HEK293 (cell line): ENCODE data around the gene PIK3CD.

Experiments
- BCL11B ChIP-seq: fragments of 450-650 bp; formaldehyde crosslinking; IDR thresholded peaks from 2 replicates; pipeline ENCODE4 v1.5.1; 2016; ENCODE audit warnings: low read depth, missing biosample characterization, missing genetic modification characterization
- KLF7 ChIP-seq: fragments of 450-650 bp; formaldehyde crosslinking; IDR thresholded peaks from 2 replicates; pipeline ENCODE4 v1.5.1; 2016; ENCODE audit warnings: missing biosample characterization, missing genetic modification characterization, borderline replicate concordance
- MEIS1 ChIP-seq: sonication (generic); formaldehyde crosslinking; IDR thresholded peaks from 2 replicates; pipeline ENCODE4 v1.8.1; 2022; ENCODE audit warnings: missing genetic modification reagents, mild to moderate bottlenecking, borderline replicate concordance
- RBAK ChIP-seq: fragments of 450-650 bp; formaldehyde crosslinking; IDR thresholded peaks from 2 replicates; pipeline ENCODE4 v1.5.1; 2016; ENCODE audit warnings: missing biosample characterization, missing genetic modification characterization
- ZFHX2 ChIP-seq: fragments of 450-650 bp; formaldehyde crosslinking; conservative IDR thresholded peaks from 2 replicates; pipeline ENCODE4 v1.5.1; 2016; ENCODE audit warnings: missing biosample characterization, missing genetic modification characterization
- ZNF140 ChIP-seq: fragments of 450-650 bp; formaldehyde crosslinking; IDR thresholded peaks from 2 replicates; pipeline ENCODE4 v1.5.1; 2016; ENCODE audit warnings: missing biosample characterization, missing genetic modification characterization
- ZNF174 ChIP-seq: fragments of 450-650 bp; formaldehyde crosslinking; IDR thresholded peaks from 2 replicates; pipeline ENCODE4 v1.5.0; 2017; ENCODE audit warnings: missing biosample characterization, mild to moderate bottlenecking, missing genetic modification characterization
- ZNF214 ChIP-seq: fragments of 450-650 bp; formaldehyde crosslinking; IDR thresholded peaks from 2 replicates; pipeline ENCODE4 v1.5.1; 2017; ENCODE audit warnings: missing biosample characterization, mild to moderate bottlenecking, missing genetic modification characterization, borderline replicate concordance
- ZNF223 ChIP-seq: fragments of 450-650 bp; formaldehyde crosslinking; IDR thresholded peaks from 2 replicates; pipeline ENCODE4 v1.5.1; 2016; ENCODE audit warnings: missing biosample characterization, missing genetic modification characterization
- ZNF266 ChIP-seq: fragments of 450-650 bp; formaldehyde crosslinking; IDR thresholded peaks from 2 replicates; pipeline ENCODE4 v1.5.1; 2016; ENCODE audit warnings: missing biosample characterization, missing genetic modification characterization, low read depth
- ZNF416 ChIP-seq: fragments of 450-650 bp; formaldehyde crosslinking; IDR thresholded peaks from 2 replicates; pipeline ENCODE4 v1.5.1; 2016; ENCODE audit warnings: missing biosample characterization, missing genetic modification characterization
- ZNF426 ChIP-seq: fragments of 450-650 bp; formaldehyde crosslinking; IDR thresholded peaks from 2 replicates; pipeline ENCODE4 v1.5.1; 2017; ENCODE audit warnings: missing biosample characterization, missing genetic modification characterization, mild to moderate bottlenecking, inconsistent platforms, moderate library complexity
- ZNF530 ChIP-seq: fragments of 450-650 bp; formaldehyde crosslinking; IDR thresholded peaks from 2 replicates; pipeline ENCODE4 v1.5.1; 2016; ENCODE audit warnings: low read depth, missing biosample characterization, missing genetic modification characterization
- ZNF548 ChIP-seq: fragments of 450-650 bp; formaldehyde crosslinking; IDR thresholded peaks from 2 replicates; pipeline ENCODE4 v1.5.1; 2016; ENCODE audit warnings: missing biosample characterization, missing genetic modification characterization
- ZNF560 ChIP-seq: fragments of 450-650 bp; formaldehyde crosslinking; IDR thresholded peaks from 2 replicates; pipeline ENCODE4 v1.5.1; 2017; ENCODE audit warnings: missing biosample characterization, missing genetic modification characterization, borderline replicate concordance
- ZNF610 ChIP-seq: fragments of 450-650 bp; formaldehyde crosslinking; IDR thresholded peaks from 2 replicates; pipeline ENCODE4 v1.5.1; 2016; ENCODE audit warnings: missing biosample characterization, missing genetic modification characterization, borderline replicate concordance
- ZNF76 ChIP-seq: fragments of 450-650 bp; formaldehyde crosslinking; IDR thresholded peaks from 2 replicates; pipeline ENCODE4; 2016; ENCODE audit warnings: low read depth, missing biosample characterization, missing genetic modification characterization, borderline replicate concordance
- ZXDB ChIP-seq: fragments of 450-650 bp; formaldehyde crosslinking; IDR thresholded peaks from 2 replicates; pipeline ENCODE4 v1.5.1; 2016; ENCODE audit warnings: missing biosample characterization, missing genetic modification characterization
- TF ChIP-seq, protein P1 (sequence below): fragments of 450-650 bp; formaldehyde crosslinking; IDR thresholded peaks from 2 replicates; pipeline ENCODE4 v1.5.1; 2016; ENCODE audit warnings: missing biosample characterization, missing genetic modification characterization, low read depth
- TF ChIP-seq, protein P2 (sequence below): fragments of 450-650 bp; formaldehyde crosslinking; IDR thresholded peaks from 2 replicates; pipeline ENCODE4 v1.5.1; 2016; ENCODE audit warnings: missing biosample characterization, missing genetic modification characterization
- TF ChIP-seq, protein P3 (sequence below): fragments of 450-650 bp; formaldehyde crosslinking; IDR thresholded peaks from 2 replicates; pipeline ENCODE4 v1.5.0; 2017; ENCODE audit warnings: missing biosample characterization, missing genetic modification characterization, borderline replicate concordance
- TF ChIP-seq, protein P4 (sequence below): fragments of 450-650 bp; formaldehyde crosslinking; optimal IDR thresholded peaks from 2 replicates; pipeline ENCODE3; 2016; ENCODE audit warnings: missing biosample characterization, mild to moderate bottlenecking, missing genetic modification characterization
- TF ChIP-seq, protein P5 (sequence below): fragments of 450-650 bp; formaldehyde crosslinking; IDR thresholded peaks from 2 replicates; pipeline ENCODE4 v1.5.1; 2016; ENCODE audit warnings: missing biosample characterization, missing genetic modification characterization
- TF ChIP-seq, protein P6 (sequence below): fragments of 450-650 bp; formaldehyde crosslinking; IDR thresholded peaks from 2 replicates; pipeline ENCODE4 v1.5.1; 2016; ENCODE audit warnings: missing biosample characterization, missing genetic modification characterization
- TF ChIP-seq, protein P7 (sequence below): fragments of 450-650 bp; IDR thresholded peaks from 2 replicates; pipeline ENCODE4 v1.5.1; 2018; ENCODE audit warnings: missing biosample characterization, mild to moderate bottlenecking, missing genetic modification characterization

PIK3CD gene

DNA sequence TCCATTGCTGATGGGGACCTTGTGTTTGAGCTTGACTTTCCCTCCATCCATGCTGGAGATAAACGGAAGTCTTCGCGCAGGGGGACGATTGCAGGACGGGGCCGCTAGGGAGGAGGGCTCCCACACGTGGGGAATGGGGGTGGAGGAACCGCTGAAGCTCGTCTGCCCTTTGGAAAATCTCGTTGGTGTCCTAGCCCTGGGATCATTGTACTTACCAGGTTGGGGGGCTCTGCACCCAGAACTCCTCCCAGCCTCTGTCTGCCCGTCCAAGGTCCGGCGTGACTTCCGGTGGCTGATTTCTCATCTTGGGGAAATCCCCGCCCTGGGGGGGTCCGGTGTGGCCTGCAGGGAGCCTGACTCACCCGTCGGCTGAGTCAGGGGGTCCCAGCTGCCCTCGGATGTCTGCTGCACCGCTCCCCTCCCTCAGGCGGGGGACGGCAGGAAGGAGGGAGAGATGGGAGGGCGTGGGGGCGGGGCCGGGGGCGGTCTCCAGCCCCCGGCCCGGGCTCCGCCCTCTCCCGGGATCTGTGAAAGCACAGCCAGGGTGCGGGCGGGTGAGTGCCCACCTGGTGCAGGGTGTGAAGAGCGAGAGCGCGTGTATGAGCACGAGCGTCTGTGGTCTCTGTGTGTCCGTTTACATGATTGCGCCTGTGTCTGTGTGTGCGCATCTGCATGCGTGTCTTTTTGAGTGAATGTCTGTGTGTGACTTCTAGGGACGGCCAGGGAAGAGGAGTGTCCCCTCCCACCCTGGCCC is 35.8 kb downstream of the PIK3CD start (continued):
- TF ChIP-seq, protein P1, sequence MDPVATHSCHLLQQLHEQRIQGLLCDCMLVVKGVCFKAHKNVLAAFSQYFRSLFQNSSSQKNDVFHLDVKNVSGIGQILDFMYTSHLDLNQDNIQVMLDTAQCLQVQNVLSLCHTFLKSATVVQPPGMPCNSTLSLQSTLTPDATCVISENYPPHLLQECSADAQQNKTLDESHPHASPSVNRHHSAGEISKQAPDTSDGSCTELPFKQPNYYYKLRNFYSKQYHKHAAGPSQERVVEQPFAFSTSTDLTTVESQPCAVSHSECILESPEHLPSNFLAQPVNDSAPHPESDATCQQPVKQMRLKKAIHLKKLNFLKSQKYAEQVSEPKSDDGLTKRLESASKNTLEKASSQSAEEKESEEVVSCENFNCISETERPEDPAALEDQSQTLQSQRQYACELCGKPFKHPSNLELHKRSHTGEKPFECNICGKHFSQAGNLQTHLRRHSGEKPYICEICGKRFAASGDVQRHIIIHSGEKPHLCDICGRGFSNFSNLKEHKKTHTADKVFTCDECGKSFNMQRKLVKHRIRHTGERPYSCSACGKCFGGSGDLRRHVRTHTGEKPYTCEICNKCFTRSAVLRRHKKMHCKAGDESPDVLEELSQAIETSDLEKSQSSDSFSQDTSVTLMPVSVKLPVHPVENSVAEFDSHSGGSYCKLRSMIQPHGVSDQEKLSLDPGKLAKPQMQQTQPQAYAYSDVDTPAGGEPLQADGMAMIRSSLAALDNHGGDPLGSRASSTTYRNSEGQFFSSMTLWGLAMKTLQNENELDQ (tag by site-specific recombination), result no peak
- TF ChIP-seq, protein P2, sequence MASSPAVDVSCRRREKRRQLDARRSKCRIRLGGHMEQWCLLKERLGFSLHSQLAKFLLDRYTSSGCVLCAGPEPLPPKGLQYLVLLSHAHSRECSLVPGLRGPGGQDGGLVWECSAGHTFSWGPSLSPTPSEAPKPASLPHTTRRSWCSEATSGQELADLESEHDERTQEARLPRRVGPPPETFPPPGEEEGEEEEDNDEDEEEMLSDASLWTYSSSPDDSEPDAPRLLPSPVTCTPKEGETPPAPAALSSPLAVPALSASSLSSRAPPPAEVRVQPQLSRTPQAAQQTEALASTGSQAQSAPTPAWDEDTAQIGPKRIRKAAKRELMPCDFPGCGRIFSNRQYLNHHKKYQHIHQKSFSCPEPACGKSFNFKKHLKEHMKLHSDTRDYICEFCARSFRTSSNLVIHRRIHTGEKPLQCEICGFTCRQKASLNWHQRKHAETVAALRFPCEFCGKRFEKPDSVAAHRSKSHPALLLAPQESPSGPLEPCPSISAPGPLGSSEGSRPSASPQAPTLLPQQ (tag by site-specific recombination), result no peak
- TF ChIP-seq, protein P3, sequence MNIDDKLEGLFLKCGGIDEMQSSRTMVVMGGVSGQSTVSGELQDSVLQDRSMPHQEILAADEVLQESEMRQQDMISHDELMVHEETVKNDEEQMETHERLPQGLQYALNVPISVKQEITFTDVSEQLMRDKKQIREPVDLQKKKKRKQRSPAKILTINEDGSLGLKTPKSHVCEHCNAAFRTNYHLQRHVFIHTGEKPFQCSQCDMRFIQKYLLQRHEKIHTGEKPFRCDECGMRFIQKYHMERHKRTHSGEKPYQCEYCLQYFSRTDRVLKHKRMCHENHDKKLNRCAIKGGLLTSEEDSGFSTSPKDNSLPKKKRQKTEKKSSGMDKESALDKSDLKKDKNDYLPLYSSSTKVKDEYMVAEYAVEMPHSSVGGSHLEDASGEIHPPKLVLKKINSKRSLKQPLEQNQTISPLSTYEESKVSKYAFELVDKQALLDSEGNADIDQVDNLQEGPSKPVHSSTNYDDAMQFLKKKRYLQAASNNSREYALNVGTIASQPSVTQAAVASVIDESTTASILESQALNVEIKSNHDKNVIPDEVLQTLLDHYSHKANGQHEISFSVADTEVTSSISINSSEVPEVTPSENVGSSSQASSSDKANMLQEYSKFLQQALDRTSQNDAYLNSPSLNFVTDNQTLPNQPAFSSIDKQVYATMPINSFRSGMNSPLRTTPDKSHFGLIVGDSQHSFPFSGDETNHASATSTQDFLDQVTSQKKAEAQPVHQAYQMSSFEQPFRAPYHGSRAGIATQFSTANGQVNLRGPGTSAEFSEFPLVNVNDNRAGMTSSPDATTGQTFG (tag by site-specific recombination), result no peak
- TF ChIP-seq ZNF140 (no peak), ZNF416 (tag by site-specific recombination) (no peak), MEIS1 (CRISPR knock-in tag) (no peak), ZNF174 (tag by site-specific recombination) (no peak), ZNF223 (tag by site-specific recombination) (no peak), ZNF214 (tag by site-specific recombination) (no peak), KLF7 (tag by site-specific recombination) (no peak; the same call in 1 of the 2 replicates), ZNF548 (tag by site-specific recombination) (no peak), ZNF530 (no peak), ZNF426 (tag by site-specific recombination) (no peak), BCL11B (tag by site-specific recombination) (no peak), ZNF76 (tag by site-specific recombination) (peak; percentile 86), ZNF266 (peak; percentile 98; the same call in 1 of the 2 replicates), ZNF610 (no peak; the same call in 1 of the 2 replicates), ZXDB (tag by site-specific recombination) (peak; percentile 62), RBAK (tag by site-specific recombination) (no peak), ZFHX2 (peak; percentile 77), ZNF560 (tag by site-specific recombination) (no peak)
- TF ChIP-seq, protein P4, sequence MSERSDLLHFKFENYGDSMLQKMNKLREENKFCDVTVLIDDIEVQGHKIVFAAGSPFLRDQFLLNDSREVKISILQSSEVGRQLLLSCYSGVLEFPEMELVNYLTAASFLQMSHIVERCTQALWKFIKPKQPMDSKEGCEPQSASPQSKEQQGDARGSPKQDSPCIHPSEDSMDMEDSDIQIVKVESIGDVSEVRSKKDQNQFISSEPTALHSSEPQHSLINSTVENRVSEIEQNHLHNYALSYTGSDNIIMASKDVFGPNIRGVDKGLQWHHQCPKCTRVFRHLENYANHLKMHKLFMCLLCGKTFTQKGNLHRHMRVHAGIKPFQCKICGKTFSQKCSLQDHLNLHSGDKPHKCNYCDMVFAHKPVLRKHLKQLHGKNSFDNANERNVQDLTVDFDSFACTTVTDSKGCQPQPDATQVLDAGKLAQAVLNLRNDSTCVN (tag by site-specific recombination), result peak; percentile 78
- TF ChIP-seq, protein P5, sequence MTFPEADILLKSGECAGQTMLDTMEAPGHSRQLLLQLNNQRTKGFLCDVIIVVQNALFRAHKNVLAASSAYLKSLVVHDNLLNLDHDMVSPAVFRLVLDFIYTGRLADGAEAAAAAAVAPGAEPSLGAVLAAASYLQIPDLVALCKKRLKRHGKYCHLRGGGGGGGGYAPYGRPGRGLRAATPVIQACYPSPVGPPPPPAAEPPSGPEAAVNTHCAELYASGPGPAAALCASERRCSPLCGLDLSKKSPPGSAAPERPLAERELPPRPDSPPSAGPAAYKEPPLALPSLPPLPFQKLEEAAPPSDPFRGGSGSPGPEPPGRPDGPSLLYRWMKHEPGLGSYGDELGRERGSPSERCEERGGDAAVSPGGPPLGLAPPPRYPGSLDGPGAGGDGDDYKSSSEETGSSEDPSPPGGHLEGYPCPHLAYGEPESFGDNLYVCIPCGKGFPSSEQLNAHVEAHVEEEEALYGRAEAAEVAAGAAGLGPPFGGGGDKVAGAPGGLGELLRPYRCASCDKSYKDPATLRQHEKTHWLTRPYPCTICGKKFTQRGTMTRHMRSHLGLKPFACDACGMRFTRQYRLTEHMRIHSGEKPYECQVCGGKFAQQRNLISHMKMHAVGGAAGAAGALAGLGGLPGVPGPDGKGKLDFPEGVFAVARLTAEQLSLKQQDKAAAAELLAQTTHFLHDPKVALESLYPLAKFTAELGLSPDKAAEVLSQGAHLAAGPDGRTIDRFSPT (tag by site-specific recombination), result peak; percentile 61
- TF ChIP-seq, protein P6, sequence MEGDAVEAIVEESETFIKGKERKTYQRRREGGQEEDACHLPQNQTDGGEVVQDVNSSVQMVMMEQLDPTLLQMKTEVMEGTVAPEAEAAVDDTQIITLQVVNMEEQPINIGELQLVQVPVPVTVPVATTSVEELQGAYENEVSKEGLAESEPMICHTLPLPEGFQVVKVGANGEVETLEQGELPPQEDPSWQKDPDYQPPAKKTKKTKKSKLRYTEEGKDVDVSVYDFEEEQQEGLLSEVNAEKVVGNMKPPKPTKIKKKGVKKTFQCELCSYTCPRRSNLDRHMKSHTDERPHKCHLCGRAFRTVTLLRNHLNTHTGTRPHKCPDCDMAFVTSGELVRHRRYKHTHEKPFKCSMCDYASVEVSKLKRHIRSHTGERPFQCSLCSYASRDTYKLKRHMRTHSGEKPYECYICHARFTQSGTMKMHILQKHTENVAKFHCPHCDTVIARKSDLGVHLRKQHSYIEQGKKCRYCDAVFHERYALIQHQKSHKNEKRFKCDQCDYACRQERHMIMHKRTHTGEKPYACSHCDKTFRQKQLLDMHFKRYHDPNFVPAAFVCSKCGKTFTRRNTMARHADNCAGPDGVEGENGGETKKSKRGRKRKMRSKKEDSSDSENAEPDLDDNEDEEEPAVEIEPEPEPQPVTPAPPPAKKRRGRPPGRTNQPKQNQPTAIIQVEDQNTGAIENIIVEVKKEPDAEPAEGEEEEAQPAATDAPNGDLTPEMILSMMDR, result peak; percentile 70; the same call in 1 of the 2 replicates
- TF ChIP-seq, protein P7, sequence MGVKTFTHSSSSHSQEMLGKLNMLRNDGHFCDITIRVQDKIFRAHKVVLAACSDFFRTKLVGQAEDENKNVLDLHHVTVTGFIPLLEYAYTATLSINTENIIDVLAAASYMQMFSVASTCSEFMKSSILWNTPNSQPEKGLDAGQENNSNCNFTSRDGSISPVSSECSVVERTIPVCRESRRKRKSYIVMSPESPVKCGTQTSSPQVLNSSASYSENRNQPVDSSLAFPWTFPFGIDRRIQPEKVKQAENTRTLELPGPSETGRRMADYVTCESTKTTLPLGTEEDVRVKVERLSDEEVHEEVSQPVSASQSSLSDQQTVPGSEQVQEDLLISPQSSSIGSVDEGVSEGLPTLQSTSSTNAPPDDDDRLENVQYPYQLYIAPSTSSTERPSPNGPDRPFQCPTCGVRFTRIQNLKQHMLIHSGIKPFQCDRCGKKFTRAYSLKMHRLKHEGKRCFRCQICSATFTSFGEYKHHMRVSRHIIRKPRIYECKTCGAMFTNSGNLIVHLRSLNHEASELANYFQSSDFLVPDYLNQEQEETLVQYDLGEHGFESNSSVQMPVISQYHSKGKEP (tag by site-specific recombination), result no peak
